ENCODE data around the gene HECTD4.
"Not testable (repeated sequence)": the region's sequence is repeated elsewhere in the genome, so short reads cannot be mapped to it uniquely, and the experiment has no call there.

The HECTD4 gene

GRCh38 chr12:112381883-112382796 is at the start of gene HECTD4:
TSS of gene HECTD4 (minus strand) at chr12:112382431. CDS start at chr12:112382128, 303 bp downstream.
- peak; percentile 97 for DNase-seq (ENCODE audit: low spot score)

- DNase-seq (ENCODE audit: low spot score) = no peak
Measured at GRCh38 chr12:112431965-112432364, 49.7 kb upstream of the HECTD4 start.

- no peak for DNase-seq (ENCODE audit: low spot score)
Measured at GRCh38 chr12:112430929-112431328, 48.7 kb upstream of the HECTD4 start.

- no peak for DNase-seq (ENCODE audit: low spot score)
Measured at GRCh38 chr12:112427760-112428159, 45.5 kb upstream of the HECTD4 start.

GRCh38 chr12:112425582-112426382 is 43.6 kb upstream of the HECTD4 start:
- DNase-seq (ENCODE audit: low spot score) = no peak

- DNase-seq (ENCODE audit: low spot score) = no peak
Measured at GRCh38 chr12:112424126-112424525, 41.9 kb upstream of the HECTD4 start.

GRCh38 chr12:112422531-112422930 is 40.3 kb upstream of the HECTD4 start:
- no peak for DNase-seq (ENCODE audit: low spot score)

GRCh38 chr12:112421363-112421762 is 39.1 kb upstream of the HECTD4 start:
- no peak for DNase-seq (ENCODE audit: low spot score)

- no peak for DNase-seq (ENCODE audit: low spot score)
Measured at GRCh38 chr12:112420740-112421139, 38.5 kb upstream of the HECTD4 start.

- no peak for DNase-seq (ENCODE audit: low spot score)
Measured at GRCh38 chr12:112419297-112420133, 37.3 kb upstream of the HECTD4 start.

GRCh38 chr12:112418608-112419296 is 36.5 kb upstream of the HECTD4 start, which contains the start of gene PTPN11:
TSS of gene PTPN11 (plus strand) at chr12:112418947. CDS start at chr12:112419112, 165 bp downstream.
- peak; percentile 95 for DNase-seq (ENCODE audit: low spot score)

GRCh38 chr12:112418273-112418607 is 36.0 kb upstream of the HECTD4 start:
- no peak for DNase-seq (ENCODE audit: low spot score)

- DNase-seq (ENCODE audit: low spot score) = not testable (repeated sequence)
Measured at GRCh38 chr12:112415457-112415856, 33.2 kb upstream of the HECTD4 start.

- no peak for DNase-seq (ENCODE audit: low spot score)
Measured at GRCh38 chr12:112413855-112414625, 31.8 kb upstream of the HECTD4 start.

GRCh38 chr12:112409906-112410244 is 27.6 kb upstream of the HECTD4 start:
- no peak for DNase-seq (ENCODE audit: low spot score)

- peak; percentile 85 for DNase-seq (ENCODE audit: low spot score)
Measured at GRCh38 chr12:112409064-112409905, 27.1 kb upstream of the HECTD4 start, which contains the start of gene RPL6. TSS of gene RPL6 (minus strand) at chr12:112409605. CDS start at chr12:112408656, 949 bp downstream.

- DNase-seq (ENCODE audit: low spot score) = no peak
Measured at GRCh38 chr12:112408621-112409020, 26.4 kb upstream of the HECTD4 start.

- not testable (repeated sequence) for DNase-seq (ENCODE audit: low spot score)
Measured at GRCh38 chr12:112407683-112408082, 25.5 kb upstream of the HECTD4 start.

Measured in D341Med (cell line).